Ishikawa (cell line): ENCODE results near the gene SGSM1.

ENCODE experiments used
- CEBPB ChIP-seq: IDR thresholded peaks from 2 replicates; pipeline ENCODE4 v1.6.1; 2012
- CREB1 ChIP-seq: IDR thresholded peaks from 2 replicates; pipeline ENCODE4 v1.6.1; 2012; ENCODE audit warnings: low read depth
- EGR1 ChIP-seq: IDR thresholded peaks from 2 replicates; pipeline ENCODE4 v1.6.1; 2012
- EP300 ChIP-seq: IDR thresholded peaks from 2 replicates; pipeline ENCODE4 v1.6.1; 2012; ENCODE audit warnings: borderline replicate concordance
- FOXM1 ChIP-seq: IDR thresholded peaks from 2 replicates; pipeline ENCODE4 v1.6.1; 2012; ENCODE audit warnings: low read depth, borderline replicate concordance
- NFIC ChIP-seq: IDR thresholded peaks from 2 replicates; pipeline ENCODE4 v1.6.1; 2012
- RAD21 ChIP-seq: IDR thresholded peaks from 2 replicates; pipeline ENCODE4 v1.6.1; 2012; ENCODE audit warnings: low read depth
- TAF1 ChIP-seq: IDR thresholded peaks from 2 replicates; pipeline ENCODE4 v1.6.1; 2012; ENCODE audit warnings: low read depth, mild to moderate bottlenecking
- TCF12 ChIP-seq: IDR thresholded peaks from 2 replicates; pipeline ENCODE4 v1.6.1; 2012; ENCODE audit warnings: low read depth
- TEAD4 ChIP-seq: IDR thresholded peaks from 2 replicates; pipeline ENCODE4 v1.6.1; 2012
- YY1 ChIP-seq: IDR thresholded peaks from 2 replicates; pipeline ENCODE4 v1.6.1; 2012; ENCODE audit warnings: low read depth
- ZBTB7A ChIP-seq: IDR thresholded peaks from 2 replicates; pipeline ENCODE4 v1.6.1; 2012; ENCODE audit warnings: low read depth
- TF ChIP-seq, protein P1 (sequence below): IDR thresholded peaks from 2 replicates; pipeline ENCODE4 v1.6.1; 2012
- TF ChIP-seq, protein P2 (sequence below): IDR thresholded peaks from 2 replicates; pipeline ENCODE4 v1.6.1; 2012; ENCODE audit warnings: low read depth, mild to moderate bottlenecking
- TF ChIP-seq, protein P3 (sequence below): IDR thresholded peaks from 2 replicates; pipeline ENCODE4 v1.6.1; 2012

Gene SGSM1

DNA sequence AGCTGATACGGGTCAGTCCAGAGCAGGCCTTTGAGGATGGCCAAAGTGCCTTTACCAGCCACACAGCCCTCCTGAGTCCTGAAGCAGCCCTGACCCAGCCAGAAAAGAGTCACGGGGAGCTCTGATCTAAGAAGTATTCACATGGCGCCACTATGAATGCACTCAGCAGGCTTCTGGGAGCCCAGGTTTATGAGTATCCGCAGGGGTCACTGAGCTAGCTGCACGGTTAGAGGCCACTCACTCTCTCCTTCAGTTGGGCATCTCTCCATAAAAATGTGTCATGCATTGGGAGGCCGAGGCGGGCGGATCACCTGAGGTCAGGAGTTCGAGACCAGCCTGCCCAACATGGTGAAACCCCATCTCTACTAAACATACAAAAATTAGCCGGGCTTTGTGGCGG lies 156.8 kb downstream of the SGSM1 start:
- TF ChIP-seq TCF12 (no peak), TEAD4 (no peak), NFIC (no peak), CEBPB (no peak), FOXM1 (no peak), YY1 (no peak), TAF1 (no peak), EP300 (no peak), EGR1 (no peak), RAD21 (no peak)
- TF ChIP-seq, protein P1, sequence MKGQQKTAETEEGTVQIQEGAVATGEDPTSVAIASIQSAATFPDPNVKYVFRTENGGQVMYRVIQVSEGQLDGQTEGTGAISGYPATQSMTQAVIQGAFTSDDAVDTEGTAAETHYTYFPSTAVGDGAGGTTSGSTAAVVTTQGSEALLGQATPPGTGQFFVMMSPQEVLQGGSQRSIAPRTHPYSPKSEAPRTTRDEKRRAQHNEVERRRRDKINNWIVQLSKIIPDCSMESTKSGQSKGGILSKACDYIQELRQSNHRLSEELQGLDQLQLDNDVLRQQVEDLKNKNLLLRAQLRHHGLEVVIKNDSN = no peak
- TF ChIP-seq, protein P2, sequence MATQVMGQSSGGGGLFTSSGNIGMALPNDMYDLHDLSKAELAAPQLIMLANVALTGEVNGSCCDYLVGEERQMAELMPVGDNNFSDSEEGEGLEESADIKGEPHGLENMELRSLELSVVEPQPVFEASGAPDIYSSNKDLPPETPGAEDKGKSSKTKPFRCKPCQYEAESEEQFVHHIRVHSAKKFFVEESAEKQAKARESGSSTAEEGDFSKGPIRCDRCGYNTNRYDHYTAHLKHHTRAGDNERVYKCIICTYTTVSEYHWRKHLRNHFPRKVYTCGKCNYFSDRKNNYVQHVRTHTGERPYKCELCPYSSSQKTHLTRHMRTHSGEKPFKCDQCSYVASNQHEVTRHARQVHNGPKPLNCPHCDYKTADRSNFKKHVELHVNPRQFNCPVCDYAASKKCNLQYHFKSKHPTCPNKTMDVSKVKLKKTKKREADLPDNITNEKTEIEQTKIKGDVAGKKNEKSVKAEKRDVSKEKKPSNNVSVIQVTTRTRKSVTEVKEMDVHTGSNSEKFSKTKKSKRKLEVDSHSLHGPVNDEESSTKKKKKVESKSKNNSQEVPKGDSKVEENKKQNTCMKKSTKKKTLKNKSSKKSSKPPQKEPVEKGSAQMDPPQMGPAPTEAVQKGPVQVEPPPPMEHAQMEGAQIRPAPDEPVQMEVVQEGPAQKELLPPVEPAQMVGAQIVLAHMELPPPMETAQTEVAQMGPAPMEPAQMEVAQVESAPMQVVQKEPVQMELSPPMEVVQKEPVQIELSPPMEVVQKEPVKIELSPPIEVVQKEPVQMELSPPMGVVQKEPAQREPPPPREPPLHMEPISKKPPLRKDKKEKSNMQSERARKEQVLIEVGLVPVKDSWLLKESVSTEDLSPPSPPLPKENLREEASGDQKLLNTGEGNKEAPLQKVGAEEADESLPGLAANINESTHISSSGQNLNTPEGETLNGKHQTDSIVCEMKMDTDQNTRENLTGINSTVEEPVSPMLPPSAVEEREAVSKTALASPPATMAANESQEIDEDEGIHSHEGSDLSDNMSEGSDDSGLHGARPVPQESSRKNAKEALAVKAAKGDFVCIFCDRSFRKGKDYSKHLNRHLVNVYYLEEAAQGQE = no peak

DNA sequence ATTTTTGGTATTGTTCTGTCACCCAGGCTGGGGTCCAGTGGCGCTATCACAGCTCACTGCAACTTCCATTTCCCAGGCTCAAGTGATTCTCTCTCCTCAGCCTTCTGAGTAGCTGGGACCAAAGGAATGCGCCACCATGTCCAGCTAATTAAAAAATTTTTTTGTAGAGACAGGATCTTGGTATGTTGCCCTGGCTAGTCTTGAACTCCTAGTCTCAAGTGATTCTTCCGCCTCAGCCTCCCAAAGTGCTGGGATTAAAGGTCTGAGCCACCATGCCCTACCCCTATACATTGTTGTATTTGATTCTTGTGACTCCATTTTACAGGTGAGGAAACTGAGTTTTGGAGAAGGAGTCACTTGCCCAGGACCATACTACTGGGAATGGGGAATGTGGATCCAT lies 158.4 kb downstream of the SGSM1 start:
- TF ChIP-seq EGR1 = no peak
- no peak for TF ChIP-seq RAD21
- TF ChIP-seq TAF1 = no peak
- TF ChIP-seq, protein P2 = no peak

DNA sequence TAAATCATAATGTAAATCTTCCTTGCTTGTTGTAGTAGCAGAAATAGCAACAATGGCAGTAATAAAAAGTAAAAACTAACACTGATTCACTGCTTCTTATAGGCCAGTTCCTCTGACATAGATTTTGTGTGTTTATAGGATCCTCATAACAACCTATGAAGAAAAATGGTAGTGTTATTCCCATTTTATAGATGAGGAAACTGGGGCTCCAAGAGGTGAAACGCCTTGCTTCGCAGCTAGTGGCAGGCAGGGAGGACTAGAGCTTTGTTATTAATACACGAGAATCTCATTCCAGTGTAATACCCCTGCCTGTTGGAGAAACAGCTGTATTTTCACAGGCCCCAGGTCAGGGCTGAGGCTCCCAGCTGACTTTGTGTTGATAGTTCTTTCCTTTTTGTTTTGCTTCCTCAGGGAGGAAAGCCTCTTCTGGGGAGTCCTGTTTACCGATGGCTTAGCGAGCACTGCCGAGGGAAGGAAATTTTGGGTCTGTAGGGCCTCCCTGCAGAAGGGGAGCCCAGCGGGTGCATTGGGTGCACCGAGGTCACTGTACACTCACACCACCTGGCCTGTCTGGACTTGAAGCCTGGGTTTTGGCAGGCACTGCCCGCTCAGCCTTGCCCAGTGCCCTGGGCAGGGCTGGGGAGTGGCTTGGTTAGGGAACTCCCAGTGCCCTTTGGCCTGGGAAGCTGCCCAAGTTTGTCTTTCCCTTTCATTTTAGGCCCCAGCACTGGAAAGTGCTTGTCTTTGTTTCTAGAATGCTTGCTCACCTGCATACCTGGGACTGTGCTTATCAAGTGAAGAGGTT lies 160.0 kb downstream of the SGSM1 start:
- TF ChIP-seq EP300 (no peak), NFIC (peak; percentile 19; the same call in 1 of the 2 replicates), RAD21 (no peak)
- TF ChIP-seq, protein P1 = no peak

DNA sequence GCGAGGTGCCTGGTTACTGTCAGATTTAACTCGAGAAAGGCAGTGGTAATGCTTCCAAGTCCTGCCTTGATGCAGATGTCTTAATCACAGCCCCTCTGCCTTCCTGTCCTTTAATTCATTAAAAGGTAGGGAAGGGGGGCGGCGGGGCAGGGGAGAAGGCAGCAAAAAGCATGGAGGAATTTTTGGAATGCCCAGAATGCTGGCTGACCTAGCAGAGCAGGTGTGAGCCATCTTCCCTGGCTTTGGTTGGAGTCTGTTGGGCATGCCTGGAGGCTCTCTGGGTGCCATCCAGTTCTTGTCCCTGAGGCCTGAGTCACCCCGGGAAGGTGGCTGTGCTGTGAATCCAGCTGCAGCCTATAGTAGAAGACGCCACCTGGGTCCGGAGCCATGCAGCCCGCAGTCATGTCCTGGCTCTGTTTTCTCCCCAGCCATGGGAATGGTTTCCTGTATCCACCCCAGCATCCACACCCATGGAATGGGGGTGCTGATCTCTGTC lies 162.1 kb downstream of the SGSM1 start:
- TF ChIP-seq EP300 (peak; percentile 60; the same call in 1 of the 2 replicates), FOXM1 (no peak), TEAD4 (peak; percentile 96), EGR1 (no peak), CREB1 (no peak), YY1 (peak; percentile 69; the same call in 1 of the 2 replicates), ZBTB7A (no peak), CEBPB (no peak), RAD21 (0 out of 2 replicates have a peak, but pooled peaks have one; percentile 12), TCF12 (peak; percentile 68), TAF1 (no peak), NFIC (peak; percentile 62)
- TF ChIP-seq, protein P2 = no peak
- TF ChIP-seq, protein P3, sequence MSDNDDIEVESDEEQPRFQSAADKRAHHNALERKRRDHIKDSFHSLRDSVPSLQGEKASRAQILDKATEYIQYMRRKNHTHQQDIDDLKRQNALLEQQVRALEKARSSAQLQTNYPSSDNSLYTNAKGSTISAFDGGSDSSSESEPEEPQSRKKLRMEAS = peak; percentile 37; the same call in 1 of the 2 replicates
- TF ChIP-seq, protein P1 = no peak
